GM21786 (cell line): ENCODE measurements around the gene FRMD1.

Source experiments
- ATAC-seq: cut with Tn5 transposase; IDR thresholded peaks from one replicate; pipeline ENCODE4 v1.9.1; 2021; ENCODE audit not compliant: unreplicated experiment

FRMD1 gene

DNA sequence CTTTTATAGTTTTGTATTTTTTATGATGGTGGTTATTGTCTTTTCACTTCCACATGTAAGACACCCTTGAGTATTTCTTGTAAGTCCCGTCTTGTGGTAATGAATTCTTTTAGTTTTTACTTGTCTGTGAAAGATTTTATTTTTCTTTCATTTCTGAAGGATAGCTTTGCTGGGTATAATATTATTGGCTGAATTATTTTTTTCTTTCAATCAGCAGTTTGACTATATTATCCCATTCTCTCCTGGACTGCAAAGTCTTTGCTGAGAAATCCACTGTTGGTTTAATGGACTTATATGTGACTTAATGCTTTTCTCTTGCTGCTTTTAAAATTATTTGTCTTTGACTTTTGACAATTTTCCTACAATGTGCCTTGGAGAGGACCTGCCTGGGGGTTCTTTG lies 67.7 kb downstream of the FRMD1 start:
- no peak for ATAC-seq

DNA sequence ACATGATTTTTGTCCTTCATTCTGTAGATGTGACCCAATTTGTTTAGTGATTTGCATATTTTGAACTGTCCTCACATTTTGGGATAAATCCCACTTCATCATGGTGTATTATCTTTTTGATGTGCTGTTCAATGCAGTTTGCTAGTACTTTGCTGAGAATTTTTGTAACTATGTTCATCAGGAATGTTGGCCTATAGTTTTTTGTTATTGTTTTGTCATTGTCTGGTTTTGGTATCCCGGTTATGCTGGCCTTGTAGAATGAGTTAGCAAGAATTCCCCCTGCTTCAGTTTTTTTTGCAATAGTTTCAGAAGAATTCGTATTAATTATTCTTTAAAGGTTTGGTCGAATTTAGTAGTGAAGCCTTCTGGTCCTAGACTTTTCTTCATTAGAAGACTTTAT lies 69.7 kb downstream of the FRMD1 start:
- no peak for ATAC-seq

DNA sequence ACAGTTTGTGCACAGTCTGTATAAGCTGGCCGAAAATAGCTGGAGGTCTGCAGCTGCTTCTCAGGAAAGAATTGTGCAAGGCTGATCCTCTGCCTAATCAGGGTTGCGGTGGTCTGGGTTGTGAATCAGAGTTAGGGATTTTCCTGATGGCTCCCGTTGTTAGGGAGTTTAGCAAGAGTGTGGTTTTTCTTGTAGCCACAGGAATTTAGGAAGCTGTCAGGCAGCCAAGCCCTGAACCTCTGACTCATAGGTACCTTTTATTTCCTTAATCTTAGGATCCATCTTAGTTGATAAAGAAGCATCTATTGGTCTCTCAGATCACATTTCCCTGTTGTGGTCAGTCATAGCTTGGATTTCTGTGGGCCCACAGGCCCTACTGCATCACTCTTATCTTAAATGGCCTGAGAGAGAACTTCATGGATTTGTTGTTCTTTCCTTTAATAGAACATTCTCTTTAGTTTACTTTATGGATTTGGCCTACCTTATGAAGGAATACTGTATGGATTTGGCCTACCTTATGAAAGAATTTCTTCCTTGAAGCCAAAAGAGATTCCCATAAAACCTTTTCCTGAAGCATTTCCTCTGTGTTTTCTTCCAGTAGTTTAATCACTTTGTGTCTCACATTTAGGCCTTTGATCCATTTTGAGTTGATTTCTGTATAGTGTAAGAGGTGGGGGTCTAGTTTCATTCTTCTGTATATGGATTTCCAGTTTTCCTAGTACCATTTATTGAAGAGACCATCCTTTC lies 71.2 kb downstream of the FRMD1 start:
- no peak for ATAC-seq

DNA sequence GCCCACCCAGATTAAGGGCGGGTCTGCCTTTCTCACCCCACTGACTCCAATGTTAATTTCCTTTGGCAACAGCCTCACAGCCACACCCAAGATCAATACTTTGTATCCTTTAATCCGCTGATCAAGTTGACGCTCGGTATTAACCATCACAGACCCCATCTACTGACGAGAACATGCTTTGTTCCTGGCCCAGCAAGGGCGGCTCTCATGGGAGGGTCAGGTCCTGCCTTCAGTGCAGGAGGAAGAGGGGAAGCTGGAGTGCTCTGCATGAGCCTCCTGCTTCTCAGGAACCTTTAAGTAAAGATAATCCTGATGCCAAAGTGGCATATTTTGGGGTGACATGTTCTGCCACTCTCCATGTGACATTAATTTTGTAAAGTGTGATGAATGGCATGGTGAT lies 73.2 kb downstream of the FRMD1 start:
- no peak for ATAC-seq

DNA sequence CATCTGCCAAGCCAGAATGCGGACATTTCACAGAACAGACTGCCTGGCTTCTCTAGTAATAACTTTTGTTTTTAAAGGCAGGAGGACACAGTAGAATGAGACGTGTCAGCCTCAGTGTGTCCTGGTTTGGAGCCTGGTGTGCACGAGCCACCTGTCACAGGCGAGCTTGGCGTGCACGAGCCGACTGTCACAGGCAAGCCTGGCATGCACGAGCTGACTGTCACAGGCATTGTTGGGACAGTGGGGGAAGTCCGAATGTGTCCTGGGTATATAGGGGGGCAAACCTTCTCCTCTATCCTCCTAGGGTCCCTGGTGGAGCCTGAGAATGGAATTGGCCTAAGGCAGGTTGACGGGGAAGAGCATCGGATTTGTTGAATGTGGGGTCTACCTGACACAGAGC lies 74.1 kb downstream of the FRMD1 start:
- ATAC-seq = no peak

DNA sequence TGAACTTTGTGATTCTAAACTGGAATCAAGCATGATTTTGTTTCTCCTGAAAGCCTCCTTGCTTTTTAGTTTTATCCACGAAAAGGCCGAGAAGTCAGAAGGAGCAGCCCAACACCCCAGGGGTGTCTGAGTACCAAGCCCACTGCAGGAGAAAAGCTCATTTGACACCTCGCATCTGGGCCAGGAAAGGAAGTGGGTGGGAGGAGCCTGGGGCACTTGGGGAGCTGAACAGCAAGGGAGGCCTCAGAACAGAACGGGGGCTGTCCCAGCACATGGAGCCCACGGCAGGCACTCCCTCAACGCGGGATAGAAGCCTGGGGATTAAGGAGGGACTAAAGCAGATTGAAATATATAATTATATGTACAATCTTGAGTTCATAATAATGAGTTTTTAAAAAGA lies 75.0 kb downstream of the FRMD1 start:
- no peak for ATAC-seq
